ENCODE results near the gene ATF7.

DNA sequence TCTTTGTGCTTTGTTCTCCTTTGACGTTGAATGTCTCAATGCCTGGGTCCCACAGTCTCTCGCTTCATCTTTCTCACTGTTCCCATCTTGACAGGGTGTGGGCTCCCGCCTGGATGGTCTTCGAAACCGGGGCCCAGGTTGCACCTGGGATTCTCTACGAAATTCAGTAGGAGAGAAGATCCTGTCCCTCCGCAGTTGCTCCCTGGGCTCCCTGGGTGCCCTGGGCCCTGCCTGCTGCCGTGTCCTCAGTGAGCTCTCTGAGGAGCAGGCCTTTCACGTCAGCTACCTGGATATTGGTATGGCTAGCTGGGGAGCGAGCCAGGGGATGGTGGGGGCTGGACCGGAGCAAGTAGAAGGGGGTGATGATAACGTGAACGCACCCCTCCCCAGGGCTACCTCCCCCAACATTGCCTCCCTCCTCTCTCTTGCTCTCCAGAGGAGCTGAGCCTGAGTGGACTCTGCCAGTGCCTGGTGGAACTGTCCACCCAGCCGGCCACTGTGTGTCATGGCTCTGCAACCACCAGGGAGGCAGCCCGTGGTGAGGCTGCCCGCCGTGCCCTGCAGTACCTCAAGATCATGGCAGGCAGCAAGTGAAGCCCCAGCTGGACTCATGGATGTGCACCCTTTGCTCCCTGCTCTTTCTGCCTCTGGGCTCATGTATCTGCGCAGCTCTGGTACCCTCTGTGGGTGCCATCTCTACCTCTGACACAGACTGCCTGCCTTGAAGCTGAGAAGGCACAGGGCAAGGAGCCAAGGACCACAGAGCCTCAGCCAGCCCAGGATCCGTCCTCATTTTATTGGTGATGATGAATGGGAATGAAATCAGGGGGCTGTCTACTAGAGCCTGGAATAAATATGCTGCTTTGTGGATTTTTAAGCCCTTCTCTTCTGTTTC is 120.4 kb downstream of the ATF7 start:
- TF ChIP-seq, protein P1, sequence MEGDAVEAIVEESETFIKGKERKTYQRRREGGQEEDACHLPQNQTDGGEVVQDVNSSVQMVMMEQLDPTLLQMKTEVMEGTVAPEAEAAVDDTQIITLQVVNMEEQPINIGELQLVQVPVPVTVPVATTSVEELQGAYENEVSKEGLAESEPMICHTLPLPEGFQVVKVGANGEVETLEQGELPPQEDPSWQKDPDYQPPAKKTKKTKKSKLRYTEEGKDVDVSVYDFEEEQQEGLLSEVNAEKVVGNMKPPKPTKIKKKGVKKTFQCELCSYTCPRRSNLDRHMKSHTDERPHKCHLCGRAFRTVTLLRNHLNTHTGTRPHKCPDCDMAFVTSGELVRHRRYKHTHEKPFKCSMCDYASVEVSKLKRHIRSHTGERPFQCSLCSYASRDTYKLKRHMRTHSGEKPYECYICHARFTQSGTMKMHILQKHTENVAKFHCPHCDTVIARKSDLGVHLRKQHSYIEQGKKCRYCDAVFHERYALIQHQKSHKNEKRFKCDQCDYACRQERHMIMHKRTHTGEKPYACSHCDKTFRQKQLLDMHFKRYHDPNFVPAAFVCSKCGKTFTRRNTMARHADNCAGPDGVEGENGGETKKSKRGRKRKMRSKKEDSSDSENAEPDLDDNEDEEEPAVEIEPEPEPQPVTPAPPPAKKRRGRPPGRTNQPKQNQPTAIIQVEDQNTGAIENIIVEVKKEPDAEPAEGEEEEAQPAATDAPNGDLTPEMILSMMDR (IDR thresholded peaks at IDR 0.05; ENCODE audit: low read length): no peak
- no peak for TF ChIP-seq EZH2 (IDR thresholded peaks at IDR 0.05; ENCODE audit: borderline replicate concordance, low read length)
